HG02798 (cell line): ENCODE data around the gene EDA.
"Not testable (repeated sequence)": the region's sequence is repeated elsewhere in the genome, so short reads cannot be mapped to it uniquely, and the experiment has no call there.

ENCODE experiments used
- ATAC-seq: cut with Tn5 transposase; IDR thresholded peaks from one replicate; pipeline ENCODE4 v1.9.1; 2021; ENCODE audit warnings: mild to moderate bottlenecking; ENCODE audit not compliant: unreplicated experiment, poor library complexity

EDA gene

DNA sequence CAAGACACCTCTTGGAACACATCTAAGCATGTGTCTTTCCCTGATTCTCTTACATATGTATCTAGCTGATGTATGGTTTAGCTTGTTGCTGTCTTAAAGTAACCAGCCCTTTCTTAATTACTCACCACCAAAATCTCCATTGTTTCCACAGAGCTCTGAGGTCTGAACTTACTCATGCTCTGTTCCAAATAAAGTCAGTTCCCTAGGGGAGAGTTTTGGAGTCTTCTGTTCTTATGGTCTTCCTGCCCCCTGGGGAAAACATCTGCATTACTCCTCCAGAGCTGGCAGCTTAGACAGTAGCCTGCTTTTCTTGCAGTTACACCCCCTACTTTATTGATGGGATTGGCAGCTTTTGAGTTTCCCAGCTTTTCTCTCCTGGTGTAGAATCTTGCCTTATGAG, 125.8 kb downstream of the EDA start:
- ATAC-seq: no peak

DNA sequence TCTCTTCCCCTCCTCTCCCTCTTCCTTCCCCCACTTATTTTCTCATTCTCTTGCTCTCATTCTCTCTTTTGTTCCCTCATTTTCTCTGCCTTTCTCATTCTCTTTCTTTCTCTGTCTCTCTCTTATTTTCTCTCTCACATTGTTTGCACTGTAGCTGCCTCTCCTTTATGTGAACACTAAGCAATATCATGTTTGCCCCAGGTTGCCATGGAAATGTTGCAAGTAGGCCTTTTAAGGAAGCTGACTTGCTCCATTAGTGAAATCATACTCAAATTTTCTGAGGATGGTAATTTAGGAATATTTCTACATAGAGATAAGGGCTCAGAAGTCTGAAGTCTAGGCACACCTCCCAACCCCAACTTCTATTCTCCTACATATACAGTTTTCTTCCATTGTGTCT, 130.1 kb downstream of the EDA start:
- ATAC-seq: no peak

- no peak for ATAC-seq
Observed at GRCh38 chrX:69748055-69748454, 132.1 kb downstream of the EDA start.

GRCh38 chrX:69759921-69760625, 144.2 kb downstream of the EDA start:
- ATAC-seq: no peak

DNA sequence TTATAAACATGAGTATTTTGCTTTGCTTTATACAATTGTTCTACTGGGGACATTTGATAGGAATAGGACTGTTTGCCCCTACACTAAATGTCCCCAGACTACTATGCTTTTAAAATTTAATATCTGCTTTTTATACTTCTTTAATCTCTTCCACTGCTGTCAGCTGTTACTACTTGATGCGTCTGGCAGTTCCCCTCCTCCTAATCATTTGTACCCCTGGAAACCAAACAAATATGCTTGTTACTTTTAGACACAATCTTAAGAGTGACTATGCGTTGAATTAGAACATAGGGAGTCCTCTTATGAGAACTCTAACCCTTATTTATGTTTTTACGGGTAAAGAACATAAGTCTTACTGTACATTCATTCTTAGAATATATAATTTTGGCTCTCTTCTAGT, 145.7 kb downstream of the EDA start:
- no peak for ATAC-seq

- no peak for ATAC-seq
Observed at GRCh38 chrX:69762340-69762739, 146.4 kb downstream of the EDA start.

- ATAC-seq: no peak
Observed at GRCh38 chrX:69793260-69793935, 177.5 kb downstream of the EDA start.

- ATAC-seq: no peak
Observed at GRCh38 chrX:69795702-69796101, 179.8 kb downstream of the EDA start.

DNA sequence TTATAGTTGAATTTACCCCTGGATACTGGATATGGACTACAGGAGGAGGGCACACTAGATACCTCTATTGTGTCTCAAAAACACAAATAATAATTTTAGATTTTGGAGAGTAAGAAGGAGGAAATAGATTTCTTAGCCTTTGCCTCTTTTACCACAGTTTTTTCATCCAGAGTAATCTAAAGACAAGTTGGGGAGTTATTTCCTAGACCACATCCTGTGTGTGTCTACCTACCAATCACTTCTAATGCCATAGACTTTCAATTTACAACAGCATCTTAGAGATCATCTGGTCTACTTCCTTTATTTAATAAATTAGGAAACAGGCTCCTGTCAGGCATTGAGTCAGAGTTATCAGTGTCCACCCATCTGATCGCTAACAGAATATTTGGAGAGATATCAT, 191.5 kb downstream of the EDA start:
- no peak for ATAC-seq

DNA sequence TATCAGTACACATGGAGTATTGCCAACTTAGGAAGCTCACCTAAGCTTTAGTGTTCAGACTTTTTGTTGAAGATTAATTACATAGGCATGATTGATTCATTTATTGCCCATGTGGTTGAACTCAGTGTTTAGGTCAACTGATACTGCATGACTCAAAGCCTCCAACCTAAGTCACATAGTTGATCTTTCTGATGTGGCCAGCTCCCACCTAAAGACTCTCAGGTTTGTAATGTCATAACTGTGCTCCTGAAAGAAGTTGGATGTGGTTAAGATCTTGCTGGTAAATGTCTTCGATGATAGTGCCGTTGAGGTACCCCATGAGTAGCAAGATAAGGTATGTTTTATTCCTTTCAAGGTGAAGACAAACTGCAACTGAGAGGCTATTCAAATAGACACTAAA, 192.5 kb downstream of the EDA start:
- ATAC-seq: no peak

GRCh38 chrX:69813677-69814076, 197.8 kb downstream of the EDA start:
- no peak for ATAC-seq

DNA sequence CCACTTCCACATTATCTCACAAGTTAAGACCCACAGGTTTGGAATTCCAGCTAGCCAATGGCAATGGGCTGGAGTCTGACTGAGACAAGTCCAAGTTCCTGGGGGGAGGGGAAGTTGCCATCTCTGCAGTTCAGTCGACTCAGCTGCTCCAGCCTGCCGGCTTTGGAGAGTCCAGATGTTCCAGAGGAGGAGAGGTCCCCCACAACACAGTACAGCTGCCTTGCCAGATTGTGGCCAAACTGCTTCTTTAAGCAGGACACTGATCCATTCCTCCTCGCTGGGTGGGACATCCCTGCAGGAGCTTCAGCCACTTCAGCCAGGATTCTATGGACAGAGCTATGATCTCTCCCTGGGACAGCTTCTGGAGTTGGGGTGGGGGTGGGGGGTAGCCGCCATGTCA, 199.2 kb downstream of the EDA start:
- no peak for ATAC-seq

- ATAC-seq: no peak
Observed at GRCh38 chrX:69815519-69815918, 199.6 kb downstream of the EDA start.

DNA sequence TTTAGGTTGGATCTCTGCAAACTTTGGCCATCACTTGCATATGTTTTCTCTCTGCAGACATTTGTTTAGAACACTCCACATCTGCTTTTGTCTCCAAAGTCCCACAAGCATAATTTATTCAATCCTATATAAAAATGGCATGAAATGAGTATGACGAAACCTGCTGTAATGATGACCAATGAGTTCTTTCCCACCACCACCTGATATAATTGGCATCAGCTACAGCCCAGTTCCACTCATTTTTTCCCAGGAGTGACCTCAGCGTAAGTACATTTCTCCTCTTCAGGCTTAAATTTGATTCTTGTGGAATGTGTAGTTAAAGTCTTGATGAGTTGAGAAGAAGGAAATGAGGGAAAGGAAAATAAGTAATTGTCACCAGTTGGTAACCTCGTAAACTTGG, 228.7 kb downstream of the EDA start:
- no peak for ATAC-seq

DNA sequence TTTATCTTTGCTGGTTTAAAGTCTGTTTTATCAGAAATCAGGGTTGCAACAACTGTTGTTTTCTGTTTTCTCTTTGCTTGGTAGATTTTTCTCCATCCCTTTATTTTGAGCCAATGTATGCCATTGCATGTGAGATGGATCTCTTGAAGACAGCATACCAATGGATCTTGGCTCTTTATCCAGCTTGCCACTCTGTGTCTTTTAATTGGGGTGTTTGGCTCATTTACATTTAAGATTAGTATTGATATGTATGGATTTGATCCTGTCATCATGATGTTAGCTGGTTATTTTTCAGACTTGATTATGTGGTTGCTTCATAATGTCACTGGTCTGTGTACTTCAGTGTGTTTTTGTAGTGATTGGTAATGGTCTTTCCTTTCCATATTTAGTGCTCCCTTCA, 244.1 kb downstream of the EDA start:
- ATAC-seq: not testable (repeated sequence)

DNA sequence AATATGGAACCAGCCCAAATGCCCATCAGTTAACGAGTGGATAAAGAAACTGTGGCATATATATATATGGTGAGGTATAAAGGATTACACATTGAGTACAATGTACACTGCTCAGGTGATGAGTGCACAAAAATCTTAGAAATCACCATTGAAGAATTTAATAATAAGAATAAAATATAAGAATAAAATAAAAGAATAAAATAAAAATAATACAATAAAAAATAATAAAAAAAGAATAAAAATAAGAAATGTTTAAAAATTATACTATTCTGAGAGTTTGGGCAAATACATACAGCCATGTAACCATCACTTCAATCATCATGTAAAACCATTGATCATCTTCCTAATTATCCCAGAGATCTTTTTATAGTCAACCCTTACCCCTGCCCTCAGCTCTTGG, 260.3 kb downstream of the EDA start:
- no peak for ATAC-seq

GRCh38 chrX:69884210-69884609, 268.3 kb downstream of the EDA start:
- no peak for ATAC-seq

DNA sequence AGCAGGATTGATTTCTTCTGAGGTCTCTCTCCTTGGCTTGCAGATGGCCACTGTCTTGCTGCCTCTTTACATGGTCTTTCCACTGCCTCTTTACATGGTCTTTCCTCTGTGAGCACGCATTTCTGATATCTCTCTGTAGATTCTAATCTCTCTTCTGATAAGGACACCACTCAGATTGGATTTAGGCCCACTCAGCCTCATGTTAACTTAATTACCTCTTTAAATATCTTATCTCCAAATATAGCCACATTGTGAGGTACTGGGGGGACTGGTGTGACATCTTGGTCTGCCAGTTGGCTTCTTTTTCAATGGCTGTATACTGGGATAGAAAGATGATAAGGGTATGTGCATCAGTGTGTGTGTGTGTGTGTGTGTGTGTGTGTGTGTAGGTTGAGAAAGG, 280.1 kb downstream of the EDA start:
- no peak for ATAC-seq

GRCh38 chrX:69900491-69900890, 284.6 kb downstream of the EDA start:
- no peak for ATAC-seq

GRCh38 chrX:69906447-69906846, 290.5 kb downstream of the EDA start:
- ATAC-seq: no peak

DNA sequence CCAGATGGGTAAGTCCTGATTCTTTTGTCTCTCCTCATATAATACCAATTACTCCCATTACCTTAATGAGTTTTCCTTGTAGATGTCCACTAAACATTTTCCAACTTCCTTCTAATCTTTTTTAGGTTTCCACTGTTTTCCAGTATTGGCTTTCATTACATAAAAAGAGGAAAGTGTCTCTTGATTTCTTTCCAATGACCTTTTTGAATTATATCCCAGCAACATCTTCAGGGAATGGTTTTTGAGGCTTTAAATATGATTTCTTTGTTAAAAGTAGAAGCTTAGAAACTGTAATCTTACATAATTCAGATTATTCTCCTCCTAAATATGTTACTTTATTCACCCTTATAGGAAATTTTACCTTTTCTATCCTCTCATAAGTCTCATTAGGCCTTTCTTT, 298.9 kb downstream of the EDA start:
- no peak for ATAC-seq

DNA sequence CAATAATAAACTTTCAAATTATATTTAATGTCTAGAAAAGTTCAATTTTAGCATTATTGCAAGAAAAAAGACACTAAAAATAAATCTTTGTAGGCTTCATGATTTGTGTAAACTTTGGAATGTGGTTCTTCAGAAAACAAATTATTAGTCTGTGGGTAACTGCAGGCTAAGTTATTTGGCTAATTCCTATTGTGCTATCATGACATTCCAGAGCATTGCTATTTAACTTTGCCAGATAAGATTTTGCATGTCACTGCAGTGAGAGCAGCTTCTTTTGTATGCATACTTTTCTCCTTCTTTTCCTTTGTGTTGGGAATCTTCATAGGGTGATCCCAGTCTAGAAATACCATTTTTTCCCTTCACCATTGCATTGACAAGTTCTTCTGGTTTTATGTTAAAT, 303.8 kb downstream of the EDA start:
- ATAC-seq: no peak
